Neutrophil (primary cell): ENCODE data around the gene TAGLN.

ENCODE experiments used
- H3K27ac ChIP-seq: fragments of 200-600 bp; sonication (generic); 2 replicates; pipeline ENCODE4 v1.5.1; 2016; ENCODE audit warnings: mild to moderate bottlenecking, moderate library complexity
- H3K27me3 ChIP-seq: fragments of 200-600 bp; sonication (generic); 2 replicates; pipeline ENCODE4 v1.6.0; 2016; ENCODE audit warnings: mild to moderate bottlenecking
- H3K36me3 ChIP-seq: fragments of 200-600 bp; sonication (generic); 2 replicates; pipeline ENCODE4 v1.5.1; 2017
- H3K4me1 ChIP-seq, 2 experiments: fragments of 200-600 bp in 1 of 2; sonication (generic) in 1 of 2; 1 replicate in 1 of 2; 2 replicates in 1 of 2; pipeline versions ENCODE4 v1.5.1 to v1.6.1; 2013 to 2016; ENCODE audit warnings: low read depth in 1 of 2, low read length in 1 of 2, mild to moderate bottlenecking in 1 of 2, moderate library complexity in 1 of 2; ENCODE audit not compliant: control insufficient read depth in 1 of 2, insufficient read depth in 1 of 2
- H3K4me3 ChIP-seq, 2 experiments: fragments of 200-600 bp in 1 of 2; sonication (generic) in 1 of 2; 1 replicate in 1 of 2; 2 replicates in 1 of 2; pipeline ENCODE4 v1.5.1; 2013 to 2016; ENCODE audit warnings: low read depth in 1 of 2, low read length in 1 of 2, mild to moderate bottlenecking in 1 of 2, moderate library complexity in 1 of 2
- H3K9me3 ChIP-seq: fragments of 200-600 bp; sonication (generic); 2 replicates; pipeline ENCODE4 v1.5.1; 2016
- TF ChIP-seq, protein P1 (sequence below): fragments of 200-600 bp; sonication (generic); IDR thresholded peaks from 2 replicates; pipeline ENCODE4 v1.5.1; 2016; ENCODE audit warnings: antibody characterized with exemption

The TAGLN gene

DNA sequence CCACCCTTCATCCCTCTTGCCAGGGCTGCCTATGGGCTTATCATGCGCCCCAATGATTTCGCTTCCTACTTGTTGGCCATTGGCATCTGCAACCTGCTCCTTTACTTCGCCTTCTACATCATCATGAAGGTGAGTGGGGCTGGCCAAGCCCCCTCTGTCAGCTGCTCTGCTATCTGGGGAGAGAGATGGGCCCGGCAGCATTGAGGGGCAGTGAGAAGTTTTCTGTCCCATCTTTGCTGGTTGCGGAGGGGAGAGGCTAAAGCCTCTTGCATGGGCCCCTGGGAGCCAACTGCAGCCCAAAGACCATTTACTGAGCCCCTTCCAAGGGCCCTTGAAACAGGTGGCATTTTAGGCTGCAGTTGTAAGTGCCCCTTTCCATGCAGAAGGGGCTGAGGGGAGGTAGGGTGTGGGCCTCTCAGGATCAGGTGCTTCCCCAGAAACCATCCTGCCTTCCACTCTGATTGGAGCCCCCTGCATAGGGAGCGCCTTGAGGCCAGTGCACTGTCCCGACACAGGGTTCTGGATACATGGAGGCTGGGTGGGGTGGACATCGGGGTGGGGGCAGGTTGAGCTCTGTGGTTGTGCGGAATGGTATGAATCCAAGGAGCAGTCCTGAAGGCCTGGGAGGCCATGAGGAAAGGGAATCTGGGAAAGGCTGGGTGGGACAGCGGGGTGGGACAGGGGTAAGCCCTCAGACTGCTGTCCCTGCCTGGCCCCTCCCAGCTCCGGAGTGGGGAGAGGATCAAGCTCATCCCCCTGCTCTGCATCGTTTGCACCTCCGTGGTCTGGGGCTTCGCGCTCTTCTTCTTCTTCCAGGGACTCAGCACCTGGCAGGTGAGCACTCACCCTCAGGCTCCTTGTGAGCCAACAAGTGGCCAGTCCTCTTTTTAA is 5.8 kb upstream of the TAGLN start:
- no peaks in the 10 kb centered on the region for H3K4me1 ChIP-seq
- TF ChIP-seq, protein P1, sequence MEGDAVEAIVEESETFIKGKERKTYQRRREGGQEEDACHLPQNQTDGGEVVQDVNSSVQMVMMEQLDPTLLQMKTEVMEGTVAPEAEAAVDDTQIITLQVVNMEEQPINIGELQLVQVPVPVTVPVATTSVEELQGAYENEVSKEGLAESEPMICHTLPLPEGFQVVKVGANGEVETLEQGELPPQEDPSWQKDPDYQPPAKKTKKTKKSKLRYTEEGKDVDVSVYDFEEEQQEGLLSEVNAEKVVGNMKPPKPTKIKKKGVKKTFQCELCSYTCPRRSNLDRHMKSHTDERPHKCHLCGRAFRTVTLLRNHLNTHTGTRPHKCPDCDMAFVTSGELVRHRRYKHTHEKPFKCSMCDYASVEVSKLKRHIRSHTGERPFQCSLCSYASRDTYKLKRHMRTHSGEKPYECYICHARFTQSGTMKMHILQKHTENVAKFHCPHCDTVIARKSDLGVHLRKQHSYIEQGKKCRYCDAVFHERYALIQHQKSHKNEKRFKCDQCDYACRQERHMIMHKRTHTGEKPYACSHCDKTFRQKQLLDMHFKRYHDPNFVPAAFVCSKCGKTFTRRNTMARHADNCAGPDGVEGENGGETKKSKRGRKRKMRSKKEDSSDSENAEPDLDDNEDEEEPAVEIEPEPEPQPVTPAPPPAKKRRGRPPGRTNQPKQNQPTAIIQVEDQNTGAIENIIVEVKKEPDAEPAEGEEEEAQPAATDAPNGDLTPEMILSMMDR, result no peak
- H3K4me3 ChIP-seq, result no peak overlapping the region
- no peaks in the 10 kb centered on the region for H3K27me3 ChIP-seq
- H3K9me3 ChIP-seq, result no peaks in the 10 kb centered on the region
- peaks cover 32% of the 10 kb centered on the region for H3K36me3 ChIP-seq
- H3K27ac ChIP-seq, result no peak overlapping the region

DNA sequence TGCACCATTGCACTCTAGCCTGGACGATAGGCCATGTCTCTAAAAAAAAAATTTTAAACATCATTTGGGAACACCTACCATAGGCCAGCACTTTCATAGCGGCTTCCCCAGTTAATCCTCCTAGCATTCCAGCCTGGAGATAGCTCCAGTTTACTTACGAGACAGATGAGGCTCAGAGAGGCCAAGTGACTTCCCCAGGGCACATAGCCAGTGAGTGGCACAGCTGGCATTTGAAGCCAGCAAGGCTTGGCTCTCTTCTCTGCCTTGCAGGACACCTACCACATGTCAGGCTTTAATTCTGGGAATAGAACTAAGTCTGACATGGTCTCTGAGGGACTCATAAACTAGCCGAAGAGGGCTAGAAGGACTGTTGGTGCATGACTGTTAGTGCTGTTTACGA is 4.9 kb upstream of the TAGLN start:
- no peak overlapping the region for H3K4me3 ChIP-seq
- no peaks in the 10 kb centered on the region for H3K4me1 ChIP-seq
- peaks cover 5% of the 10 kb centered on the region for H3K27me3 ChIP-seq
- H3K36me3 ChIP-seq, result peaks cover 27% of the 10 kb centered on the region
- TF ChIP-seq, protein P1, result no peak
- no peaks in the 10 kb centered on the region for H3K9me3 ChIP-seq
- H3K27ac ChIP-seq, result no peak overlapping the region

DNA sequence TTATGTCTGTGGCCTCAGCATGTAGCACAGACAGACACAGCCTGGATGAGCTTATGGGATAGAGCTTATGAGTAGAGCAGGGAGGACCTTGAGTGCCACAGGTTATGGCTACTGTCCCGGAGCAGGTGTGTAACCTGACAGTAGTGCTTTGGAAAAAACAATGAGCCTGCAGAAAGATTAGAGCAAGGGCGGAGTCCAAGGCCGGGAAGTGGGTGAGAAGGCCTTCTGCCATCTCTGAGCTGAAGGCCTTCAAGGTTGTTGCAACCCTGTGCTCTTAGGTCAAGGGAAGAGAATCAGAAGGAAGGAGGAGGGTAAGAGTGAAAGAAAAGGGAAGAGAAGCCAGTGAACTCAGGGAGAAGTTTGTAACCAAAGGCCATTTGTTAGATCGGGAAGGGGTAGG is 3.9 kb upstream of the TAGLN start:
- Histone ChIP-seq H3K36me3 (peaks cover 17% of the 10 kb centered on the region), H3K27me3 (peaks cover 5% of the 10 kb centered on the region), H3K9me3 (no peaks in the 10 kb centered on the region), H3K4me1 (no peaks in the 10 kb centered on the region), H3K4me3 (no peak overlapping the region), H3K27ac (no peak overlapping the region)
- TF ChIP-seq, protein P1, result no peak

DNA sequence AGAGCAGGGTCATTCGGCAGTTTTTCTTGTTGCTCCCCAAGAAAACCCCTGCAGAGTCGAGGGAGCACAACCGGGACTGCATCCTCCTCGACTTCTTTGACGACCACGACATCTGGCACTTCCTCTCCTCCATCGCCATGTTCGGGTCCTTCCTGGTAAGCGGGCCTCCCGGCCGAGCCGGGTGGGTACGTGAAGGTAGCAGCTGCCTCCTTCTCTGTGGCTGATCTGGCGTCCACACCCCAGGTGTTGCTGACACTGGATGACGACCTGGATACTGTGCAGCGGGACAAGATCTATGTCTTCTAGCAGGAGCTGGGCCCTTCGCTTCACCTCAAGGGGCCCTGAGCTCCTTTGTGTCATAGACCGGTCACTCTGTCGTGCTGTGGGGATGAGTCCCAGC is 3.4 kb upstream of the TAGLN start:
- Histone ChIP-seq H3K9me3 (no peaks in the 10 kb centered on the region), H3K4me1 (no peaks in the 10 kb centered on the region), H3K4me3 (no peak overlapping the region), H3K27me3 (peaks cover 5% of the 10 kb centered on the region), H3K27ac (no peak overlapping the region), H3K36me3 (peaks cover 12% of the 10 kb centered on the region)
- TF ChIP-seq, protein P1, result no peak

DNA sequence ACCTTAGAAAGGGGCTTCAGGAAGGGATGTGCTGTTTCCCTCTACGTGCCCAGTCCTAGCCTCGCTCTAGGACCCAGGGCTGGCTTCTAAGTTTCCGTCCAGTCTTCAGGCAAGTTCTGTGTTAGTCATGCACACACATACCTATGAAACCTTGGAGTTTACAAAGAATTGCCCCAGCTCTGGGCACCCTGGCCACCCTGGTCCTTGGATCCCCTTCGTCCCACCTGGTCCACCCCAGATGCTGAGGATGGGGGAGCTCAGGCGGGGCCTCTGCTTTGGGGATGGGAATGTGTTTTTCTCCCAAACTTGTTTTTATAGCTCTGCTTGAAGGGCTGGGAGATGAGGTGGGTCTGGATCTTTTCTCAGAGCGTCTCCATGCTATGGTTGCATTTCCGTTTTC is 2.2 kb upstream of the TAGLN start:
- Histone ChIP-seq H3K4me3 (no peak overlapping the region), H3K9me3 (no peaks in the 10 kb centered on the region), H3K27ac (no peak overlapping the region), H3K27me3 (peaks cover 5% of the 10 kb centered on the region), H3K4me1 (no peaks in the 10 kb centered on the region), H3K36me3 (peaks cover 11% of the 10 kb centered on the region)
- TF ChIP-seq, protein P1, result no peak
